ENCODE measurements around the gene CENPF.

CENPF gene

DNA sequence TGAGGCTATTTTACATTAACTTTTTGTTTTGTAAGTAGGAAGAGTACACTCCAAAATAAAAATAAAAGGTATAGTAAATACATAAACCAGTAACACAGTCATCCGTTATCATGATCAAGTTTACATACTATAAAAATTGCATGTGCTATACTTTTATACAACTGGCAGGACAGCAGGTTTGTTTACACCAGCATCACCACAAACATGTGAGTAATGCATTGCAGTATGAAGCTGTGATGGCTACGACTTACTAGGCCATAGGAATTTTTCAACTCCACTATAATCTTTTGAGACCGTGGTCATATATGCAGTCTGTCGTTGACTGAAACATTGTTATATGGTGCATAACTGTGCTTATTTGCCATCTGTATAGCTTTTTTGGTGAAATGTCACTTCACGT, 106.2 kb downstream of the CENPF start:
- Histone ChIP-seq H3K9me3 (ENCODE audit: control insufficient read depth, insufficient read depth, low read length) (no peaks in the 10 kb centered on the region), H3F3A (ENCODE audit: control insufficient read depth, insufficient read depth) (no peaks in the 10 kb centered on the region), H3K4me1 (ENCODE audit: control insufficient read depth, low read length) (no peaks in the 10 kb centered on the region), H3K36me3 (ENCODE audit: control insufficient read depth, low read length) (no peaks in the 10 kb centered on the region), H4K20me1 (ENCODE audit: control insufficient read depth, insufficient read depth, low read depth, low read length) (no peaks in the 10 kb centered on the region), H3K27me3 (ENCODE audit: control insufficient read depth, low read length) (no peaks in the 10 kb centered on the region), H3K4me3 (ENCODE audit: low read length) (no peak overlapping the region), H3K27ac (ENCODE audit: low read depth, low read length) (no peak overlapping the region), H3K9me2 (replicated peaks; ENCODE audit: control insufficient read depth, low read length) (no peaks in the 10 kb centered on the region), H3K4me2 (ENCODE audit: low read length) (no peak overlapping the region), H3K79me2 (ENCODE audit: control insufficient read depth, low read length) (no peaks in the 10 kb centered on the region)
- TF ChIP-seq, protein P1, sequence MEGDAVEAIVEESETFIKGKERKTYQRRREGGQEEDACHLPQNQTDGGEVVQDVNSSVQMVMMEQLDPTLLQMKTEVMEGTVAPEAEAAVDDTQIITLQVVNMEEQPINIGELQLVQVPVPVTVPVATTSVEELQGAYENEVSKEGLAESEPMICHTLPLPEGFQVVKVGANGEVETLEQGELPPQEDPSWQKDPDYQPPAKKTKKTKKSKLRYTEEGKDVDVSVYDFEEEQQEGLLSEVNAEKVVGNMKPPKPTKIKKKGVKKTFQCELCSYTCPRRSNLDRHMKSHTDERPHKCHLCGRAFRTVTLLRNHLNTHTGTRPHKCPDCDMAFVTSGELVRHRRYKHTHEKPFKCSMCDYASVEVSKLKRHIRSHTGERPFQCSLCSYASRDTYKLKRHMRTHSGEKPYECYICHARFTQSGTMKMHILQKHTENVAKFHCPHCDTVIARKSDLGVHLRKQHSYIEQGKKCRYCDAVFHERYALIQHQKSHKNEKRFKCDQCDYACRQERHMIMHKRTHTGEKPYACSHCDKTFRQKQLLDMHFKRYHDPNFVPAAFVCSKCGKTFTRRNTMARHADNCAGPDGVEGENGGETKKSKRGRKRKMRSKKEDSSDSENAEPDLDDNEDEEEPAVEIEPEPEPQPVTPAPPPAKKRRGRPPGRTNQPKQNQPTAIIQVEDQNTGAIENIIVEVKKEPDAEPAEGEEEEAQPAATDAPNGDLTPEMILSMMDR (IDR thresholded peaks at IDR 0.05; ENCODE audit: low read depth, low read length, poor library complexity, severe bottlenecking), result no peak
- TF ChIP-seq EZH2phosphoT487 (IDR thresholded peaks at IDR 0.05; ENCODE audit: borderline replicate concordance, low read length), result no peak

DNA sequence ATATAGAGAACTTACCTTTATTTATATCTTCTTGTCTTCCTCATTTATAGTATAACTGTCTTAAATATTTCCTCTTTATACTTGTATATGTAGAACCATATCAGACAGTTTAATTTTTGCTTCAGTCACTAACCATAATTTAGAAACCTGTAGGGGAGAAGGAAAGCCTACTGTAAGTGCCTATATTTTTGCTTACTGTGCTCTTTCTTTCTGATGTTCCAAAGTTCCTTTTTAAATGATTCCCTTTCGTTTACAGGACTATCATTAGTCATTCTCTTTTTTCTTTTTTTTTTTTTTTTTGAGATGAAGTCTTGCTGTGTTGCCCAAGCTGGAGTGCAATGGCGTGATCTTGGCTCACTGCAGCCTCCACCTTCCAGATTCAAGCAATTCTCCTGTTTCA, 109.7 kb downstream of the CENPF start:
- no peaks in the 10 kb centered on the region for H3K4me1 ChIP-seq (ENCODE audit: control insufficient read depth, low read length)
- no peaks in the 10 kb centered on the region for H3K36me3 ChIP-seq (ENCODE audit: control insufficient read depth, low read length)
- TF ChIP-seq EZH2phosphoT487 (IDR thresholded peaks at IDR 0.05; ENCODE audit: borderline replicate concordance, low read length), result no peak
- TF ChIP-seq, protein P1 (IDR thresholded peaks at IDR 0.05; ENCODE audit: low read depth, low read length, poor library complexity, severe bottlenecking), result no peak
- H3K27ac ChIP-seq (ENCODE audit: low read depth, low read length), result no peak overlapping the region
- no peaks in the 10 kb centered on the region for H3K27me3 ChIP-seq (ENCODE audit: control insufficient read depth, low read length)
- H3K4me3 ChIP-seq (ENCODE audit: low read length), result no peak overlapping the region
- no peak overlapping the region for H3K4me2 ChIP-seq (ENCODE audit: low read length)
- no peaks in the 10 kb centered on the region for H4K20me1 ChIP-seq (ENCODE audit: control insufficient read depth, insufficient read depth, low read depth, low read length)
- H3K9me2 ChIP-seq (replicated peaks; ENCODE audit: control insufficient read depth, low read length), result no peaks in the 10 kb centered on the region
- no peaks in the 10 kb centered on the region for H3K79me2 ChIP-seq (ENCODE audit: control insufficient read depth, low read length)
- H3K9me3 ChIP-seq (ENCODE audit: control insufficient read depth, insufficient read depth, low read length), result no peaks in the 10 kb centered on the region
- no peaks in the 10 kb centered on the region for H3F3A ChIP-seq (ENCODE audit: control insufficient read depth, insufficient read depth)
